B cell (primary cell): ENCODE measurements around the gene C2CD4C.

ENCODE experiments used
- EZH2 ChIP-seq: IDR thresholded peaks from 2 replicates; pipeline ENCODE4 v1.6.1; 2012; ENCODE audit warnings: borderline replicate concordance, low read depth, mild to moderate bottlenecking, moderate library complexity, low read length; ENCODE audit not compliant: insufficient read depth, poor library complexity, severe bottlenecking
- TF ChIP-seq, protein P1 (sequence below): fragments of 200-600 bp; IDR thresholded peaks from one replicate; pipeline ENCODE4 v1.8.0; 2022; ENCODE audit warnings: antibody characterized with exemption, mild to moderate bottlenecking

DNA sequence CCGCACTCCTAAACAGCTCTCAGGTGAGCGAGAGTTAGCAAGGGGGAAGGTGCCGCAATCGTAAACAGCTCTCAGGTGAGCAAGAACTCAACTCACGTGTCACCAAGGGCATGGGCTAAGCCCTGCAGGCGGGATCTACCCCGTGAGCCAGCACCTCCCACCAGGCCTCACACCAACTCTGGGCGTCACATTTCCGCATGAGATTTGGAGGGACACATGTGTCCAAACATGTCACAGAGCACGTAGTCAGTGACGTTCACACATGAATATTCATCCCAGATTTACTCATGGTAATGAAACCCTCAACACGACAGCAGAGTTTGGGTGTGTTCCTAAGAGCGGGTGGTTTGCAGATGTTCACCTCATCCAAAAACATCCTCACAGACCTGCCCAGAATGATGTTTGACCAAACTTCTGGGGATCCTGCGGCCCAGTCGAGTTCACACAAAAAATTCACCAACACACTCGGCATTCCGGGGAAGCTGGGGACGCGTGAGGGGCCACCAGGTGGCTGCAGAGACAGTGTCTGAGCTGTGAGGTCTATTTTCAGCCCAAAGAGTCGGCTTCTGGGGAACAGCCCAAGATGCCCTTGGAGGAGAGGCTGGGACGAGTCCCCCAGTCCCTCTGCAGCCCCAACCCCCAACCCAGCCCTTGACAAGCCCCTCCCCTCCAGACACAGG lies 19.6 kb downstream of the C2CD4C start:
- TF ChIP-seq EZH2, result no peak
- TF ChIP-seq, protein P1, sequence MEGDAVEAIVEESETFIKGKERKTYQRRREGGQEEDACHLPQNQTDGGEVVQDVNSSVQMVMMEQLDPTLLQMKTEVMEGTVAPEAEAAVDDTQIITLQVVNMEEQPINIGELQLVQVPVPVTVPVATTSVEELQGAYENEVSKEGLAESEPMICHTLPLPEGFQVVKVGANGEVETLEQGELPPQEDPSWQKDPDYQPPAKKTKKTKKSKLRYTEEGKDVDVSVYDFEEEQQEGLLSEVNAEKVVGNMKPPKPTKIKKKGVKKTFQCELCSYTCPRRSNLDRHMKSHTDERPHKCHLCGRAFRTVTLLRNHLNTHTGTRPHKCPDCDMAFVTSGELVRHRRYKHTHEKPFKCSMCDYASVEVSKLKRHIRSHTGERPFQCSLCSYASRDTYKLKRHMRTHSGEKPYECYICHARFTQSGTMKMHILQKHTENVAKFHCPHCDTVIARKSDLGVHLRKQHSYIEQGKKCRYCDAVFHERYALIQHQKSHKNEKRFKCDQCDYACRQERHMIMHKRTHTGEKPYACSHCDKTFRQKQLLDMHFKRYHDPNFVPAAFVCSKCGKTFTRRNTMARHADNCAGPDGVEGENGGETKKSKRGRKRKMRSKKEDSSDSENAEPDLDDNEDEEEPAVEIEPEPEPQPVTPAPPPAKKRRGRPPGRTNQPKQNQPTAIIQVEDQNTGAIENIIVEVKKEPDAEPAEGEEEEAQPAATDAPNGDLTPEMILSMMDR, result no peak
